IPS DF 6.9 (cell line): ENCODE measurements around the gene NELL2.
"Not testable (repeated sequence)": the region's sequence is repeated elsewhere in the genome, so short reads cannot be mapped to it uniquely, and the experiment has no call there.

Experiments used
- DNase-seq: peaks from one replicate; pipeline ENCODE4 v3.0.0-alpha.2; 2013; ENCODE audit warnings: low read depth, low spot score
- H3K27ac ChIP-seq: one replicate; pipeline ENCODE4 v1.5.1; 2013; ENCODE audit warnings: low read length, control low read depth
- H3K27me3 ChIP-seq: 2 replicates; pipeline ENCODE4 v1.6.1; 2013; ENCODE audit warnings: mild to moderate bottlenecking, low read length; ENCODE audit not compliant: control insufficient read depth, insufficient read depth
- H3K36me3 ChIP-seq: 2 replicates; pipeline ENCODE4 v1.6.1; 2013; ENCODE audit warnings: low read length; ENCODE audit not compliant: control insufficient read depth, insufficient read depth
- H3K4me1 ChIP-seq: 2 replicates; pipeline ENCODE4 v1.6.1; 2013; ENCODE audit warnings: low read length; ENCODE audit not compliant: control insufficient read depth, insufficient read depth
- H3K4me3 ChIP-seq: 2 replicates; pipeline ENCODE4 v1.5.1; 2013; ENCODE audit warnings: mild to moderate bottlenecking, low read length
- H3K9me3 ChIP-seq: 2 replicates; pipeline ENCODE4 v1.6.1; 2013; ENCODE audit warnings: low read length, inconsistent platforms; ENCODE audit not compliant: control insufficient read depth, insufficient read depth
- WGBS: extraction: QIAGEN DNeasy Blood & Tissue Kit; methylation state at CpG from one replicate; pipeline ENCODE4 v1.1.7; 2013; ENCODE audit warnings: mixed read lengths, missing lambda C conversion rate; ENCODE audit not compliant: insufficient read length, insufficient coverage; 5-methylcytosine and 5-hydroxymethylcytosine counted together

Gene NELL2

DNA sequence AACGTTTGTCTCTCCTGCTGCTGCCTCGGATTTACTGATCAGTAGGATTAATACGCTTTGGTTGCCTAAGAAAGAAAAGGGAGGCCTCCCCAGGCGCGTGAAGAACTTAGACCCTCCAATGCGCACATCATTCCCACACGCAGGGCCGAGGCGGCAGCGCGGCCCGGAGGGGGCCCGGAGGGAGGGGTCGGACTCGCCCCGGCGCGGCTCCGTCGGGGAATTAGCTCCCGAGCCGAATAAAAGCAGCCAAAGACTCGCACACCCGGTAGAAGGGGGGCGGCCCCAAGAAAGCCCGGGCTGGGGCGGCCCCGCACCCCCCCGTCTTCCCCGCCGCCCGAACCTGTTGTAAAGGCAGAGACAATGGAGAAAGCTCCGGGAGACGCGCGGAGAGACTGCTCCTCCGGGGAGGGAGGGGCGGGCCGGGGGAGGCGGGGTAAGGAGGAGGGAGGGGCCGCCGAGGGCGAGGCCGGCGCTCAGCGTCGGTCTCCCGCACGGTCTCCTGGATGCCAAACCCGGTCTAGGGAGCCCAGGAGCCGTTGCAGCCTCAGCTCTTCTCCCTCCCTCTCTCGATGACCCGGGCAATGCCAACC is at the start of gene NELL2:
Gene NELL2, minus strand, starts transcription at position 362 of the 590 bp plus-strand sequence. CDS start 446 bp downstream, outside the sequence.
- no CpG with 5 or more reads among the region's 53 CpGs for WGBS
- H3K4me1 ChIP-seq, result no peaks in the 10 kb centered on the region
- no peaks in the 10 kb centered on the region for H3K27me3 ChIP-seq
- peak within 1 kb of the TSS; percentile 59 for H3K4me3 ChIP-seq
- peak; percentile 61 for DNase-seq
- H3K27ac ChIP-seq, result no peak within 1 kb of the TSS
- H3K9me3 ChIP-seq, result no peaks in the 10 kb centered on the region
- no peaks in the 10 kb centered on the region for H3K36me3 ChIP-seq

DNA sequence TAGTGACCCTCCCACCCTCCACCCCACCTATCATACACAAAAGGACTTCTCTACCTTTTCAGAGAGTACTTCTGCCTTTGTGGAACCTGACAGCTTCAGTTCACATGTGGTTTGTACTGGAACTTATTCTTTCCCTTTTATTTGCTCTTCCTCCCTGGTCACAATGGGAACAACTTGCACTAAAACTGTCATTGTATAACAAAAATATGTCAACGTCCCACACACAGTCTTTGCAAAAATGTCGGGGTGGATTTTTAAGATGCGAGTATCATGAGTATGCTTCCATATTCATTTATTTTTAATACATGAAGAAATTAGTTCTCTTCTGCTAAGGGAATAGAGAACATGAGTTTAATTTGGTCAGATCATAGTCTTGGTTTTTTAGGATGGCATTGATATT is 45.6 kb upstream of the NELL2 start:
- WGBS, result no CpG with 5 or more reads among the region's 3 CpGs
- H3K9me3 ChIP-seq, result no peaks in the 10 kb centered on the region
- H3K36me3 ChIP-seq, result no peaks in the 10 kb centered on the region
- H3K27me3 ChIP-seq, result no peaks in the 10 kb centered on the region
- H3K4me1 ChIP-seq, result no peaks in the 10 kb centered on the region
- DNase-seq, result no peak
- H3K27ac ChIP-seq, result no peak overlapping the region
- no peak overlapping the region for H3K4me3 ChIP-seq

DNA sequence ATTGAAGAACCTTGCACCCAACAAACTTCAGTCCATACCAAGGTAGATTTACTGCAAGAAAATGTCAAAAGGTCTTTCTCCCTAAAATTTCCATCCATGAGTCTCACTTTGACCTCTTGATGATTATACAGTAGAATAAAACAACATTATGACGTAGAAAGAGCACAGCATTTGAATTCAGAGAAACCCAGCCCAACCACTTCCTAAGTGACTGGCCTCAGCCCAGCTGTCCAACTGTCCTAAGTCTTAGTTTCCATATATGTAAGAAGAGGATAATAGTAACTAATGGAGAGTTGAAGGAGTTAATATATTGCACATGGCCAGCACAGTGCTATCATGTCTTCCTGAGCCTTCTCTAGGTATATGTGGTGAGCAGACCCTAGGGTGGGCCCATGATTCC is 41.0 kb upstream of the NELL2 start:
- Histone ChIP-seq H3K9me3 (no peaks in the 10 kb centered on the region), H3K4me1 (no peaks in the 10 kb centered on the region), H3K27me3 (no peaks in the 10 kb centered on the region), H3K27ac (no peak overlapping the region), H3K36me3 (no peaks in the 10 kb centered on the region), H3K4me3 (no peak overlapping the region)
- no CpG with 5 or more reads among the region's 1 CpG for WGBS
- no peak for DNase-seq

DNA sequence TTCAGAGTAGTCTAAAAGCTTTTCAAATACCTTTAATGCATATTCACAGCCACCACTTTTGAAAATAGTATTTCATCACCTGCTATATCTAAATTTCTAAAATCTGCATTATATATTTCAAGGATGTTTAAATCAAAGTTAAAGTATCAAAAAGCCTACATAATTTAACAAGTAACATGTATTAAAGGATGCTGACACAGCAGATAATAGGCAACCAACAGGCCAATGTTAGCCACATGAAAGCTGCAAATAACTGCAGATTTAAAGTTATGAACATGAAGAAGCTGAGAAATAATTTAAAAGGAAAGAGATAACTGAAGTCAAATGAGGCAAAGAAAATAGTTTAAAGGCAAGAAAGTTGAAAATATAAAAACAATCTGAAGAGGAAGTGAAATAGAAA is 39.8 kb upstream of the NELL2 start:
- no peak for DNase-seq
- H3K36me3 ChIP-seq, result no peaks in the 10 kb centered on the region
- H3K27me3 ChIP-seq, result no peaks in the 10 kb centered on the region
- H3K4me1 ChIP-seq, result no peaks in the 10 kb centered on the region
- no peaks in the 10 kb centered on the region for H3K9me3 ChIP-seq
- H3K27ac ChIP-seq, result no peak overlapping the region
- no peak overlapping the region for H3K4me3 ChIP-seq

DNA sequence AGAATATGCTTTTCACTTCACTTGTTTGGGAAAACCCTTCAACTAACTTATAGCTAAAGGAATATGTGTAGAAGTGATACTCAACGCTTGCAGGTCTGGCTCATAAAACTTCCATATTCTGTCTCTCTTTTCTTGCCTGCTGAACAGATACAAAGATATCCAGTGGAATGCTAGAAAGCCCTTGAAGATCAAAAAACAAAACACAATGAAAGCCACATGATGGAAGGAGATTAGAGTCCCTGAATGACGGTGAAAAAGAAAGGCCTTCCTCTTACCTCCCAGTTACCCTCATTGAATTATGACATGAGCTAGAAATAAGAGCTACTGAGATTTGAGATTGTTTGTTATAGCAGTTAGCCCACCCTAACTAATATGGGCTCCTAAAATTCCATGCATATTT is 28.2 kb upstream of the NELL2 start:
- Histone ChIP-seq H3K9me3 (no peaks in the 10 kb centered on the region), H3K36me3 (no peaks in the 10 kb centered on the region), H3K4me3 (no peak overlapping the region), H3K27me3 (no peaks in the 10 kb centered on the region), H3K27ac (no peak overlapping the region), H3K4me1 (no peaks in the 10 kb centered on the region)
- no CpG with 5 or more reads among the region's 2 CpGs for WGBS
- no peak for DNase-seq

DNA sequence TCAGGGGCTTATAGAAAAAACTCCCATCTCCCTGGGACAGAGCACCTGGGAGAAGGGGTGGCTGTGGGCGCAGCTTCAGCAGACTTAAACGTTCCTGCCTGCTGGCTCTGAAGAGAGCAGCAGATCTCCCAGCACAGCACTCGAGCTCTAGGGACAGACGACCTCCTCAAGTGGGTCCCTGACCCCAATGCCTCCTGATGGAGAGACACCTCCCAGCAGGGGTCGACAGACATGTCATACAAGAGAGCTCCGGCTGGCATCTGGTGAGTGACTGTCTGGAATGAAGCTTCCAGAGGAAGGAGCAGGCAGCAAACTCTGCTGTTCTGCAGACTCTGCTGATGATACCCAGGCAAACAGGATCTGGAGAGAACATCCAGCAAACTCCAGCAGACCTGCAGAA is 22.0 kb upstream of the NELL2 start:
- not testable (repeated sequence) for H3K4me3 ChIP-seq, H3K9me3 ChIP-seq, H3K27ac ChIP-seq, H3K27me3 ChIP-seq, DNase-seq, H3K36me3 ChIP-seq, H3K4me1 ChIP-seq
- WGBS, result no CpG with 5 or more reads among the region's 6 CpGs

DNA sequence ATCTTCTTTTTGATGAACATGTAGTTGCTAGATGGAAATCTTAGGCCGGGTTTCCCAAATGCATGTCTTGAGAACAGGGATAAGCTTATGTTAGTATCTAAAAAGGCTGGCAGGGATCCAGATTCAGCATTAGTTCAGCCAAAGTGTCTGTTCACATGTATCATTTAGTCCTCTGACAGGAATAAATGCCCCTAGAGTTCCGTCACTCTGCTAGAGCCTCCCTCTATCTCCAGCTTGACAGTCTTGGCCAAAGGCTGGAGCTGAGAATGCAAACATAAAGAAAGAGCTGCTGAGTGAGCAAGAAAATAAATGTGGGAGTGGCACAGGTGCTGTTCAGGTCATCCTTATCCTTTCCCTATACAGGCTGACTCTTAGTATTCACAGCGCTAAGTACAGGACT is 13.8 kb upstream of the NELL2 start:
- DNase-seq, result no peak
- no peaks in the 10 kb centered on the region for H3K36me3 ChIP-seq
- no peaks in the 10 kb centered on the region for H3K4me1 ChIP-seq
- H3K9me3 ChIP-seq, result no peaks in the 10 kb centered on the region
- H3K27ac ChIP-seq, result no peak overlapping the region
- no CpG with 5 or more reads among the region's 3 CpGs for WGBS
- H3K4me3 ChIP-seq, result no peak overlapping the region
- H3K27me3 ChIP-seq, result no peaks in the 10 kb centered on the region

DNA sequence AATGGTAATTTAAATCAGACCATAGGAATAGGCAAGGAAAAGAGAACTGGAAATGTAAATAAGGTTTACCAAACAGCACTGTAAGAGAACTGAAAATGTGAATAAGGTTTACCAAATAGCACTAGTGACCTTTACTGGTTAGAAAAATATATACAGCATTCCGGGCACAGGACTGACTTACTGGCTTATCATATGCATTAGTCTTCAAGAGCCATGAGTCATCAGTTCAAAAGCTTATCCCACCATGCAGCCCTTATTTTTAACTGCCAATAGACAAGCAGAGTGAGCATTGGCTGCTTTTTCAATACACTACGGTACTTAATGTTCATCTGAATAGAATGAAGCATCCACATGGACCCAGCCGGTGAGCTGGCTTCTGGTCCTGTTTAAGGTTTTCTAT is 13.0 kb upstream of the NELL2 start:
- no CpG with 5 or more reads among the region's 3 CpGs for WGBS
- no peaks in the 10 kb centered on the region for H3K4me1 ChIP-seq
- no peak for DNase-seq
- H3K27ac ChIP-seq, result no peak overlapping the region
- H3K4me3 ChIP-seq, result no peak overlapping the region
- no peaks in the 10 kb centered on the region for H3K36me3 ChIP-seq
- no peaks in the 10 kb centered on the region for H3K9me3 ChIP-seq
- no peaks in the 10 kb centered on the region for H3K27me3 ChIP-seq

DNA sequence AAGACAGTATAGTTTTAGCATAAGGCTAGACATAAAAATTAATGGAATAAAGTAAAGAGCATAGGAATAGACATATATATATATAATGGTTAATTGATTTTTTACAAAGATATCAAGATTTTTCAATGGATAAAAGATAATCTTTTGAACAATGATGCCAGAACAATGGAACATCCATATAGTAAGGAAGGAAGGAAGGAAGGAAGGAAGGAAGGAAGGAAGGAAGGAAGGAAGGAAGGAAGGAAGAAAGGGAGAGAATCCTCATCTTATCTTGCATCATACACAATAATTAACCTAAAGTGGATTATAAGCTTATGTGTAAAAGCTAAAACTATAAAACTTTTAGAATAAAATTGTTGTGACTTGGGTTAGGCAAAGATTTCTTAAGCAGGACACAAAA is 9.8 kb upstream of the NELL2 start:
- Histone ChIP-seq H3K27me3 (no peaks in the 10 kb centered on the region), H3K4me1 (no peaks in the 10 kb centered on the region), H3K27ac (no peak overlapping the region), H3K36me3 (no peaks in the 10 kb centered on the region), H3K9me3 (no peaks in the 10 kb centered on the region), H3K4me3 (no peak overlapping the region)
- DNase-seq, result no peak

DNA sequence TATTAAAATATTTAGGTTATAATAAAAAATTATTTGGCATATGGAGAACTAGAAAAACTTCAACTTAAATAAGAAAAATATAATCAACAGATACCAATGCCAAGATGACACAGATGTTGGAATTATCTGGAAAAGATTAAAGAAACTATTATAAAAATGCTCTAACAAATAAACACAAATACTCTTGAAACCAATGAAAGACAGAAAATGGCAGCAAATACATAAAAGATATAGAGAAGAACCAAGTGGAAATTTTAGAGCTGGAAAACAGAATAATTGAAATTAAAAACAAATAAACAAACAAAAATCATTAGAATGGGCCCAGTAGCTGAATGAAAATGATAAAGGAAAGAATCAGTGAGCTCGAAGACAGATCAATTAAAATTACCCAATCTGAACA is 5.1 kb upstream of the NELL2 start:
- no CpG with 5 or more reads among the region's 1 CpG for WGBS
- DNase-seq, result no peak
- Histone ChIP-seq H3K36me3 (no peaks in the 10 kb centered on the region), H3K4me1 (no peaks in the 10 kb centered on the region), H3K9me3 (no peaks in the 10 kb centered on the region), H3K27ac (no peak overlapping the region), H3K4me3 (no peak overlapping the region), H3K27me3 (no peaks in the 10 kb centered on the region)

DNA sequence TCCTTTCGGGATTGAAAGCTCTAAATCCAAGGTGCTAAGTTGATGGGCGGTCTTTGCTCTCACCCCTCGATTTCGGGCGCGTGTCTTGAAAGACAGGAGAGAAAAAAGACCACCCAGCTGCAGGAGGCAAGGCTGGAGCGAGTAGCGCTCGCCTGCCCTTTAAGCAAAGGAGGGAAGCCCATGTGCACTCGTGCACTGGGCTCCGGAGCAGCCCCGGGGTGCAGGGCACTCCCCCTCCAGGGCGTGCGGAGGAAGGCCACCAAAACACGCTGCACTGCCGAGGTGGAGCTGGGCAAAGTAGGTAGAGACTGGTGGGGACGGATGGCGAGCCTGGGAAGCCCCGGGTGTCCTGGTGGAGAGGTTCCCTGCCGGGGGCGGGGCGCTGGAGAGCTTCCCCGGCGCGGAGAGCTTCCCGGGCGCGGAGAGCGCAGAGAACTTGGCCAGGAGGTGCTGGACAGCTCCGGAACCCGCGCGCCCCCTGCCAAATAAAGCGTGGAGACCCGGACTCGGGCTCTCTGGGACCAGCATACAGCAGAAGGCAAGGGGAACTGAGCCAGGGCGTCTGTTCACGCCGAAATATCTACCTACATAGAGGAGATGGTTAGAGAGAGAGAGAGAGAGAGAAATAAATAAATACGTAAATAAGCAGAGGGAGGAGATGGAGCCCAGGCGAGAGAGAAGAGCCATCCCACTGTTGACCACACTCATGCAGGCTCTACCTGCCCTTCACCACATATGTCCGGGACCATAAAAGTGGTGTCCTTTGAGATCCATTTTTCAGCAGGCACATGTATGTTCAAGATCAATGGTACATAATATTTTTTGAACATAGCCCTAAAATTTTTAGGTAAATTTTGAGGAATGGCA is 662 bp upstream of the NELL2 start:
- Histone ChIP-seq H3K27ac (no peak overlapping the region), H3K4me3 (peak overlapping the region; percentile 59), H3K4me1 (no peaks in the 10 kb centered on the region), H3K9me3 (no peaks in the 10 kb centered on the region), H3K36me3 (no peaks in the 10 kb centered on the region), H3K27me3 (no peaks in the 10 kb centered on the region)
- peak; percentile 5 for DNase-seq
- WGBS, result no CpG with 5 or more reads among the region's 42 CpGs
